ENCODE measurements around the gene TLE6. TPM values are rescaled to one million over a fixed set of nuclear protein-coding genes. Genes with fewer than 3 reads are reported as not detected.

The TLE6 gene
- total and polyA plus RNA-seq, 2 of the 8 experiments (the other 6 are each of a cell fraction or from before 2014, with no cell fraction given): 2.5 to 2.9 TPM

- Histone ChIP-seq H3K4me2 (ENCODE audit: insufficient read depth in 1 of 2, low read depth in 2 of 2, low read length in 2 of 2) (no peak overlapping the region), H3K23ac (ENCODE audit: insufficient read length) (no peak overlapping the region), H3K14ac (ENCODE audit: insufficient read length) (no peak overlapping the region), H3K56ac (replicated peaks; ENCODE audit: insufficient read length, low read depth, low read length) (no peak overlapping the region), H3K23me2 (ENCODE audit: low read depth, low read length) (no peaks in the 10 kb centered on the region), H2BK15ac (ENCODE audit: low read length) (no peak overlapping the region), H3K9me3 (ENCODE audit: insufficient read depth in 2 of 2, low read depth in 1 of 2, low read length in 1 of 2) (no peaks in the 10 kb centered on the region), H3K27ac (ENCODE audit: low read depth, low read length) (no peak overlapping the region), H4K8ac (ENCODE audit: extremely low read depth, insufficient read depth, low read length) (no peak overlapping the region), H2BK120ac (replicated peaks; ENCODE audit: low read depth, low read length) (no peak overlapping the region), H3K79me1 (ENCODE audit: low read depth, low read length) (no peaks in the 10 kb centered on the region), H3K27me3 (replicated peaks in 1 of 4; ENCODE audit: control insufficient read depth in 3 of 4, extremely low read depth in 1 of 4, insufficient read depth in 3 of 4, low read length in 3 of 4) (no peaks in the 10 kb centered on the region), H4K91ac (replicated peaks; ENCODE audit: insufficient read length, low read length) (no peak overlapping the region), H2BK20ac (ENCODE audit: low read length) (no peak overlapping the region), H3K4me1 (replicated peaks in 1 of 4; ENCODE audit: control insufficient read depth in 3 of 4, insufficient read depth in 4 of 4, low read length in 3 of 4) (peaks cover 0 to 5% (median 0%) of the 10 kb centered on the region in 4 experiments; a peak in 1 of 7 replicates), H3K9ac (replicated peaks in 1 of 4; ENCODE audit: extremely low read depth in 1 of 4, low read depth in 3 of 4, low read length in 3 of 4) (no peak overlapping the region), H4K5ac (ENCODE audit: insufficient read length, low read depth, low read length) (no peak overlapping the region), H2BK12ac (ENCODE audit: low read depth, low read length) (no peak overlapping the region), H3K18ac (ENCODE audit: extremely low read depth, low read length) (no peak overlapping the region), H3K79me2 (ENCODE audit: control insufficient read depth in 1 of 2, insufficient read depth in 2 of 2, low read length in 2 of 2) (no peaks in the 10 kb centered on the region), H3K4me3 (ENCODE audit: extremely low read depth in 1 of 4, insufficient read depth in 2 of 4, low read depth in 3 of 4, low read length in 4 of 4) (no peak overlapping the region), H2BK5ac (ENCODE audit: low read depth, low read length) (no peak overlapping the region), H3K36me3 (ENCODE audit: control insufficient read depth in 2 of 4, insufficient read depth in 4 of 4, low read length in 3 of 4) (no peaks in the 10 kb centered on the region; a peak in 1 of 8 replicates), H4K20me1 (replicated peaks in 1 of 2; ENCODE audit: control insufficient read depth in 1 of 2, insufficient read depth in 2 of 2, low read length in 2 of 2) (no peaks in the 10 kb centered on the region), H2AFZ (ENCODE audit: low read length) (no peak overlapping the region), H2AK5ac (ENCODE audit: low read depth, low read length) (no peak overlapping the region), H3K4ac (replicated peaks; ENCODE audit: insufficient read length, low read depth, low read length) (no peak overlapping the region)
- 90% methylated on average over 13 of the region's 13 CpGs; no CpG with 5 or more reads in 1 of the 2 experiments for WGBS, 2 experiments (ENCODE audit: extremely low coverage in 1 of 2, insufficient coverage in 1 of 2, insufficient read length in 1 of 2, insufficient replicate concordance in 2 of 2, low coverage in 1 of 2, low lambda C conversion rate in 2 of 2, missing lambda C conversion rate in 1 of 2)
- no peak for DNase-seq (ENCODE audit: low read depth in 1 of 2, low spot score in 2 of 2)
- CTCF ChIA-PET (ENCODE audit: partially characterized antibody): interaction anchor here (1.8 kb wide), 1 partner anchor 19 kb away, joined by 3 read pairs; no protein-coding TSS in a partner anchor
- POLR2A ChIA-PET (ENCODE audit: partially characterized antibody): no interaction called here
- no peak for FAIRE-seq
- TF ChIP-seq SRF (IDR thresholded peaks at IDR 0.05; ENCODE audit: low read depth, low read length) (no peak), BCL11A (IDR thresholded peaks at IDR 0.05; ENCODE audit: low read depth in 2 of 2, low read length in 2 of 2) (no peak), USF2 (IDR thresholded peaks at IDR 0.05; ENCODE audit: low read length) (no peak), TBP (IDR thresholded peaks at IDR 0.05; ENCODE audit: low read depth, low read length) (no peak), POLR2A (IDR thresholded peaks at IDR 0.05; ENCODE audit: control extremely low read depth in 1 of 2, low read depth in 2 of 2, low read length in 2 of 2) (no peak), NANOG (IDR thresholded peaks at IDR 0.05; ENCODE audit: insufficient read depth, low read depth, low read length, poor library complexity, severe bottlenecking) (no peak), CHD2 (IDR thresholded peaks at IDR 0.05; ENCODE audit: low read length) (no peak), TEAD4 (IDR thresholded peaks at IDR 0.05; ENCODE audit: low read depth, low read length) (no peak), SIX5 (IDR thresholded peaks at IDR 0.05; ENCODE audit: low read depth, low read length) (no peak), SAP30 (IDR thresholded peaks at IDR 0.05; ENCODE audit: insufficient read depth, insufficient replicate concordance, low read length) (no peak), ATF3 (IDR thresholded peaks at IDR 0.05; ENCODE audit: insufficient read depth, low read depth, low read length) (no peak), TAF1 (IDR thresholded peaks at IDR 0.05; ENCODE audit: low read depth, low read length) (no peak), EZH2 (IDR thresholded peaks at IDR 0.05; ENCODE audit: low read depth, low read length, severe bottlenecking) (no peak), JUND (IDR thresholded peaks at IDR 0.05; ENCODE audit: low read length) (no peak)
These were observed 20.4 kb downstream of the TLE6 start for GRCh38 chr19:2997720-2998119.
